Stimulated activated CD4-positive, alpha-beta T cell treated with anti-CD3 and anti-CD28 coated beads, Interleukin-2, amount 100 ng/mL, for 4 hours (primary cell): ENCODE data around the gene GTSE1.

ENCODE experiments used
- DNase-seq: peaks from one replicate; pipeline ENCODE4 v3.0.0-alpha.2; 2020; ENCODE audit warnings: low read depth

GTSE1 gene

GRCh38 chr22:46380069-46380468, 83.4 kb downstream of the GTSE1 start:
- no peak for DNase-seq
